Activated CD8-positive, alpha-beta memory T cell treated with anti-CD3 and anti-CD28 coated beads for 36 hours (primary cell): ENCODE data around the gene ALX3. TPM values are rescaled to one million over a fixed set of nuclear protein-coding genes. Genes with fewer than 3 reads are reported as not detected.
"Not testable (repeated sequence)": the region's sequence is repeated elsewhere in the genome, so short reads cannot be mapped to it uniquely, and the experiment has no call there.

Experiments
- CTCF ChIA-PET: fragments of 350-600 bp; sonication (Branson Sonifier 250); formaldehyde crosslinking; loops from one replicate; lab custom pipeline; 2021; ENCODE audit warnings: antibody characterized with exemption; lab: Charles Lee
- POLR2A ChIA-PET: fragments of 350-600 bp; sonication (Branson Sonifier 250); formaldehyde crosslinking; loops from one replicate; lab custom pipeline; 2021; ENCODE audit warnings: antibody characterized with exemption; lab: Charles Lee
- total RNA-seq, 2 experiments: library from RNA; stranded (reverse); gene quantifications; one replicate each; pipeline ENCODE4 v1.2.3, GENCODE V29; 2021

Gene ALX3
- total RNA-seq, 2 experiments from 2014 or later: not detected

GRCh38 chr1:110092991-110093390, 22.5 kb upstream of the ALX3 start:
- CTCF ChIA-PET: interaction anchor here (1.1 to 5.9 kb wide), 2 partner anchors 12 to 32 kb away, joined by 5 to 45 read pairs; no protein-coding TSS in a partner anchor
- POLR2A ChIA-PET: no interaction called here

- ChIA-PET CTCF (interaction anchor here (0.9 to 5.9 kb wide), 2 partner anchors 10 to 13 kb away, joined by 3 to 45 read pairs; no protein-coding TSS in a partner anchor), POLR2A (no interaction called here)
These were observed 21.3 kb upstream of the ALX3 start for GRCh38 chr1:110091791-110092190.

GRCh38 chr1:110091381-110091780, 20.9 kb upstream of the ALX3 start:
- CTCF ChIA-PET: interaction anchor here (0.7 to 5.9 kb wide), 2 partner anchors 13 to 14 kb away, joined by 3 to 45 read pairs; no protein-coding TSS in a partner anchor
- POLR2A ChIA-PET: no interaction called here

GRCh38 chr1:110089561-110090275, 19.2 kb upstream of the ALX3 start:
- POLR2A ChIA-PET: no interaction called here
- CTCF ChIA-PET: interaction anchor here (0.6 to 5.9 kb wide), 2 partner anchors 15 to 294 kb away, joined by 3 to 45 read pairs; no protein-coding TSS in a partner anchor

GRCh38 chr1:110088739-110089316, 18.4 kb upstream of the ALX3 start:
- CTCF ChIA-PET: interaction anchor here (0.6 to 5.9 kb wide), 13 partner anchors 8 to 108 kb away, joined by 3 to 45 read pairs (median 4); partner anchors contain the start of gene ALX3
- POLR2A ChIA-PET: no interaction called here

- POLR2A ChIA-PET: no interaction called here
These were observed 17.6 kb upstream of the ALX3 start for GRCh38 chr1:110087812-110088738.

GRCh38 chr1:110086961-110087360, 16.5 kb upstream of the ALX3 start:
- ChIA-PET POLR2A (no interaction called here), CTCF (interaction anchor here (1.5 to 1.6 kb wide), 2 partner anchors 9 to 14 kb away, joined by 4 to 8 read pairs; no protein-coding TSS in a partner anchor)

More at GRCh38 chr1:110087812-110088738, 17.6 kb upstream of the ALX3 start:
- CTCF ChIA-PET: interaction anchor here (0.6 to 5.9 kb wide), 15 partner anchors 9 to 109 kb away, joined by 3 to 45 read pairs (median 4); partner anchors contain the start of gene ALX3

GRCh38 chr1:110085671-110086070, 15.2 kb upstream of the ALX3 start:
- CTCF ChIA-PET: no interaction called here
- POLR2A ChIA-PET: no interaction called here

- POLR2A ChIA-PET: no interaction called here
- CTCF ChIA-PET: interaction anchor here (1.9 kb wide), 1 partner anchor 25 kb away, joined by 8 read pairs; no protein-coding TSS in a partner anchor
These were observed 14.0 kb upstream of the ALX3 start for GRCh38 chr1:110084227-110085078.

GRCh38 chr1:110083866-110084226, 13.4 kb upstream of the ALX3 start:
- ChIA-PET POLR2A (no interaction called here), CTCF (interaction anchor here (1.9 to 2.2 kb wide), 2 partner anchors 15 to 24 kb away, joined by 6 to 8 read pairs; no protein-coding TSS in a partner anchor)

- POLR2A ChIA-PET: no interaction called here
- CTCF ChIA-PET: interaction anchor here (1.9 to 2.2 kb wide), 2 partner anchors 14 to 24 kb away, joined by 6 to 8 read pairs; no protein-coding TSS in a partner anchor
These were observed 12.8 kb upstream of the ALX3 start for GRCh38 chr1:110083061-110083865.

GRCh38 chr1:110082477-110082876, 12.0 kb upstream of the ALX3 start:
- POLR2A ChIA-PET: no interaction called here
- CTCF ChIA-PET: interaction anchor here (0.8 to 2.2 kb wide), 4 partner anchors 13 to 29 kb away, joined by 4 to 6 read pairs (median 4); no protein-coding TSS in a partner anchor

- CTCF ChIA-PET: interaction anchor here (0.9 to 1.1 kb wide), 2 partner anchors 11 to 27 kb away, joined by 3 to 4 read pairs; no protein-coding TSS in a partner anchor
- POLR2A ChIA-PET: no interaction called here
These were observed 10.6 kb upstream of the ALX3 start for GRCh38 chr1:110081061-110081460.

- CTCF ChIA-PET, POLR2A ChIA-PET: not testable (repeated sequence)
These were observed 9.5 kb upstream of the ALX3 start for GRCh38 chr1:110079995-110080394.

- POLR2A ChIA-PET: no interaction called here
- CTCF ChIA-PET: interaction anchor here (1.2 to 1.7 kb wide), 2 partner anchors 11 to 437 kb away, joined by 3 to 8 read pairs; no protein-coding TSS in a partner anchor
These were observed 6.5 kb upstream of the ALX3 start for GRCh38 chr1:110076789-110077500.

- ChIA-PET CTCF (interaction anchor here (1.5 to 2.2 kb wide), 2 partner anchors 14 kb away, joined by 6 to 7 read pairs; no protein-coding TSS in a partner anchor), POLR2A (no interaction called here)
These were observed 3.7 kb upstream of the ALX3 start for GRCh38 chr1:110074166-110074565.
